IPS DF 6.9 (cell line): ENCODE data around the gene GDF9.

Experiments used
- DNase-seq: peaks from one replicate; pipeline ENCODE4 v3.0.0-alpha.2; 2013; ENCODE audit warnings: low read depth, low spot score
- H3K27ac ChIP-seq: one replicate; pipeline ENCODE4 v1.5.1; 2013; ENCODE audit warnings: low read length, control low read depth
- H3K27me3 ChIP-seq: 2 replicates; pipeline ENCODE4 v1.6.1; 2013; ENCODE audit warnings: mild to moderate bottlenecking, low read length; ENCODE audit not compliant: control insufficient read depth, insufficient read depth
- H3K36me3 ChIP-seq: 2 replicates; pipeline ENCODE4 v1.6.1; 2013; ENCODE audit warnings: low read length; ENCODE audit not compliant: control insufficient read depth, insufficient read depth
- H3K4me1 ChIP-seq: 2 replicates; pipeline ENCODE4 v1.6.1; 2013; ENCODE audit warnings: low read length; ENCODE audit not compliant: control insufficient read depth, insufficient read depth
- H3K4me3 ChIP-seq: 2 replicates; pipeline ENCODE4 v1.5.1; 2013; ENCODE audit warnings: mild to moderate bottlenecking, low read length
- H3K9me3 ChIP-seq: 2 replicates; pipeline ENCODE4 v1.6.1; 2013; ENCODE audit warnings: low read length, inconsistent platforms; ENCODE audit not compliant: control insufficient read depth, insufficient read depth
- WGBS: extraction: QIAGEN DNeasy Blood & Tissue Kit; methylation state at CpG from one replicate; pipeline ENCODE4 v1.1.7; 2013; ENCODE audit warnings: mixed read lengths, missing lambda C conversion rate; ENCODE audit not compliant: insufficient read length, insufficient coverage; 5-methylcytosine and 5-hydroxymethylcytosine counted together

The GDF9 gene

DNA sequence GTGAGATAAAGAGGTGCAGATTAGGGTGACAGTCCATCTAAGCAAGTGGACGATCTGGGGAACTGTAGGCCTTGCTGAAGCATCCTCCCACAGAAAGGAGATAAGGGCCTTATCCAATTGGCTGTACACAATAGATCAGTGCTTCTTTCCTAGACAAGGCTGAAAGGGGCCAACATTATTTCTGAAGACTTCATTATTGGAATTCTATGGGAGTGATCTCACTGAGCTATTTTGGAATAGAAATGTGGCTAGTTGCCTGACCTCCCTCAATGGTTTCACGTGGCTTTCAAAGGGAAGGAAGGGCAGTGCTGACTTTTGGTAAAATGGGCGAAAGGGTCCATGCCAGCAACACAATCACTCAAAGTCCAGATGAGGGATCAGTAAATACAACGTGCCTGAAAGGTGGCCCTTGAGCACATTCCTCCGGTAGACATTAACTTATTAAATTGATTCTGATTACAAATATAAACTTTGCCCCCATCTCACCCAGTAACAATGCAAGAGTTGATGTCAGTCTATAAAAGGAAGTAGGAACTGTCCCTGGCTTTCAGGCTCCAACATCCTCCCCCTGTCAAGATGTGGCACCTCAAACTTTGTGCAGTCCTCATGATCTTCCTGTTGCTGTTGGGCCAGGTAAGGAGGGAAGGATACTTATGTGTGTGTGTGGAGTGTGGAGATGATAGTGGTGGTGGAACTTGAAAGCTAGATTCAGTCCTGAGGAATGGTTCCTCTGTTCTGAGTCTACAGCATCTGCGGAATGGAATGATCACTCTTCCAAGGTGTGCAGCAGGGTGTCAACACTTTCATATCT lies 7.1 kb upstream of the GDF9 start, which contains the start of gene LEAP2:
LEAP2 (plus strand) TSS at position 550 of the 811 bp plus-strand sequence; CDS start at position 577, 27 bp downstream.
- Histone ChIP-seq H3K27ac (no peak within 1 kb of the TSS), H3K36me3 (peaks cover 5% of the 10 kb centered on the region; the same call in 1 of the 2 replicates), H3K27me3 (no peaks in the 10 kb centered on the region), H3K4me1 (no peaks in the 10 kb centered on the region), H3K4me3 (no peak within 1 kb of the TSS), H3K9me3 (no peaks in the 10 kb centered on the region)
- no peak for DNase-seq
- WGBS, result no CpG with 5 or more reads among the region's 6 CpGs

GRCh38 chr5:132872788-132873118 lies 6.5 kb upstream of the GDF9 start:
- Histone ChIP-seq H3K27ac (no peak overlapping the region), H3K9me3 (no peaks in the 10 kb centered on the region), H3K27me3 (no peaks in the 10 kb centered on the region), H3K4me1 (no peaks in the 10 kb centered on the region), H3K4me3 (no peak overlapping the region), H3K36me3 (peaks cover 5% of the 10 kb centered on the region; the same call in 1 of the 2 replicates)
- no peak for DNase-seq
- WGBS, result no CpG with 5 or more reads among the region's 1 CpG

GRCh38 chr5:132871459-132872284 lies 5.4 kb upstream of the GDF9 start:
- WGBS, result no CpG with 5 or more reads among the region's 5 CpGs
- peaks cover 5% of the 10 kb centered on the region; the same call in 1 of the 2 replicates for H3K36me3 ChIP-seq
- no peaks in the 10 kb centered on the region for H3K9me3 ChIP-seq
- no peak overlapping the region for H3K27ac ChIP-seq
- H3K4me1 ChIP-seq, result no peaks in the 10 kb centered on the region
- no peaks in the 10 kb centered on the region for H3K27me3 ChIP-seq
- no peak for DNase-seq
- no peak overlapping the region for H3K4me3 ChIP-seq

DNA sequence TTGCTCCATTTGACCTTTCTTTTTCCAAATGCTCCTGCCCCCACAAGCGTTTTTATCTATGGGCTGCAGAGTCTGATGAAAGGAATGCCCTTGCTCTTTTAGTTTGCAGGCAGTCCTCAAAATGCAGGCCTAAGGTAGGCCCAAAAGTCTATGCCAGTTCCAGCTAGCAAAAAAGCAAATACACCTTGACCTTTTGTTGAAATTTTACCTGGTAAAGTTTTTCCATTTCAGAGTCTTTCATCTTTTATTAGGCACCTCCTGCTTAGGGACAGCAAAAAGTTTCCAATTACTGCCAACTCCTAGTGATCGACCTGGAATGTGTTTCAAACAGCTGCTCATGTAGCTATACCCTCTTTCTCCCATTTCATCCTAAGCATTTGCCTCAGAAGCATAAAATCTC lies 4.5 kb upstream of the GDF9 start:
- no peak overlapping the region for H3K27ac ChIP-seq
- H3K4me1 ChIP-seq, result no peaks in the 10 kb centered on the region
- H3K27me3 ChIP-seq, result no peaks in the 10 kb centered on the region
- H3K9me3 ChIP-seq, result no peaks in the 10 kb centered on the region
- peaks cover 5% of the 10 kb centered on the region; the same call in 1 of the 2 replicates for H3K36me3 ChIP-seq
- DNase-seq, result no peak
- no peak overlapping the region for H3K4me3 ChIP-seq
- no CpG with 5 or more reads among the region's 2 CpGs for WGBS

- H3K4me3 ChIP-seq, result no peak overlapping the region
- DNase-seq, result no peak
- no peak overlapping the region for H3K27ac ChIP-seq
- WGBS, result no CpG with 5 or more reads among the region's 4 CpGs
- peaks cover 4% of the 10 kb centered on the region; the same call in 1 of the 2 replicates for H3K4me1 ChIP-seq
- no peaks in the 10 kb centered on the region for H3K9me3 ChIP-seq
- H3K36me3 ChIP-seq, result peaks cover 5% of the 10 kb centered on the region; the same call in 1 of the 2 replicates
- H3K27me3 ChIP-seq, result no peaks in the 10 kb centered on the region
Measured at GRCh38 chr5:132868754-132869153, 2.5 kb upstream of the GDF9 start.

DNA sequence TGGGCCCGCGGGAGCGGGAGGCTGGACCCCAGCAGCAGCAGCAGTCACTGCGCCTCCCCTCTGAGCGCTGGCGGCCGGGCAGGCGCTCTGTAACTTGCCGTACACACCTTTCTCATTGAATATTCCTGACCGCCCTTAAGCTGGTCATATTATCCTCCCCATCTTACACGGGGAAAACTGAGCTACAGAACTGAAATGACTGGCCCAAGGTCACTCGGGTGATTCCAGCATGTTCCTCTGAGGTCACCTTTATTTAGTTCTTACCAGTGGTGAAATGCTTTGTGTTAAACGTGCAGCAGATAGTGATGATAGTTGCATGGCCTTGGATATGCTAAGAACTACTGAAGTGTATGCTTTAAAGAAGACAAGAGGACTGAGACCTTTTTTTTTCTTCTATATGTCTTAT lies 780 bp upstream of the GDF9 start:
- H3K9me3 ChIP-seq, result no peaks in the 10 kb centered on the region
- DNase-seq, result no peak
- H3K27me3 ChIP-seq, result no peaks in the 10 kb centered on the region
- no peak overlapping the region for H3K27ac ChIP-seq
- peaks cover 4% of the 10 kb centered on the region; the same call in 1 of the 2 replicates for H3K4me1 ChIP-seq
- no CpG with 5 or more reads among the region's 13 CpGs for WGBS
- H3K36me3 ChIP-seq, result peaks cover 2% of the 10 kb centered on the region; the same call in 1 of the 2 replicates
- H3K4me3 ChIP-seq, result peak overlapping the region; percentile 59

DNA sequence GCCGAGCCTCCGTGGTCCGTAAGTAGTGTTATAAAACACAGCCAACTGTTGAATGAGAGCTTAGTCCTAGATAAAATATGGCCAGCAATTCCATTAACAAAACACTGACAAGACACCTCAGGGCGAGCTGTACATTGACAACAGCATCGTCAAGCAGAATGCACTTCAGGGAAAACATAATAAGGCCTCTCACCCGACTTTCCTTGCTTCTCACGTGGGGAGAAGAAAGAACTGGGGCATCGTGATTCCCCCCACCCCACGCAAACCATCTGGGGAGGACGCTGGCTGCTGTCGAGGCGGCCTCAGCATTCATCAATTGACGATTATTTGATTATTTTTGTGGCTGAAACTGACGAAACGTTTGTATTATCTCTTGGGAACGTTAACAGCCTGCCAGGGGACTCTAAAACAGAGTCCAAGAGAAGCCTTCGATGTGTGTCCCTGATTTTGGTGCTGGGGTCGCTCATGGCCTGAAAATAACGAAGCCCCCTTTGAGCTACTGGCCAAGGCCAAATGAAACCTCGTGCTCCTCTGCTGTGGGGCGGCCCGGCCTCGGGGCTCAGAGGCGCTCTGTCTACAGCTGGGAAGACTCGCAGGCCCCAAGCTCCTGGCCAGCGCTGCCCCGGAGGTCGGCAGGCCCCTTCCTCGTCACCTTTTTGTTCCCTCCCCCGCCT lies 464 bp downstream of the GDF9 start:
- H3K9me3 ChIP-seq, result no peaks in the 10 kb centered on the region
- peak overlapping the region; percentile 0; the same call in 1 of the 2 replicates for H3K4me3 ChIP-seq
- H3K36me3 ChIP-seq, result peaks cover 2% of the 10 kb centered on the region; the same call in 1 of the 2 replicates
- no CpG with 5 or more reads among the region's 30 CpGs for WGBS
- no peaks in the 10 kb centered on the region for H3K27me3 ChIP-seq
- DNase-seq, result no peak
- peaks cover 4% of the 10 kb centered on the region; the same call in 1 of the 2 replicates for H3K4me1 ChIP-seq
- H3K27ac ChIP-seq, result no peak overlapping the region

DNA sequence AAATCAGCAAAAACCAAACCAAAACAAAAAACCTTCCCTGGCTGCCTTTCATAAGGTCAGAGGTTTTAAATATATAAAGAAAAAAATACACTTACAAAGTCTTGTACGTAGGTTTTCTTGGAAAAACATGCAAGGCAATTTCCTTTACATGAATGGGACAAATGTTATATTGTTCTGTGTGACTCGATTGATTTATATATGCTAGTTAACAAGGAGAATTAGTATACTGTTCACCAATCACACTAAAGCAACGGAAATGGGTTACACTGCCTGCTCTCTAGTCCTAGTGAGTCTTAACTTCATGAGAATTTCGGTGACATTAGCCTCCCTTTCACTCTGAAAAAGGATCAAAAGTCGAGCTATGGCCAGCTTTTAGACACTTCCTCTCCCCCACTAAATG lies 5.5 kb downstream of the GDF9 start:
- H3K4me3 ChIP-seq, result no peak overlapping the region
- peaks cover 4% of the 10 kb centered on the region; the same call in 1 of the 2 replicates for H3K4me1 ChIP-seq
- no peaks in the 10 kb centered on the region for H3K9me3 ChIP-seq
- no CpG with 5 or more reads among the region's 5 CpGs for WGBS
- H3K27me3 ChIP-seq, result no peaks in the 10 kb centered on the region
- no peak overlapping the region for H3K27ac ChIP-seq
- H3K36me3 ChIP-seq, result no peaks in the 10 kb centered on the region
- DNase-seq, result no peak

DNA sequence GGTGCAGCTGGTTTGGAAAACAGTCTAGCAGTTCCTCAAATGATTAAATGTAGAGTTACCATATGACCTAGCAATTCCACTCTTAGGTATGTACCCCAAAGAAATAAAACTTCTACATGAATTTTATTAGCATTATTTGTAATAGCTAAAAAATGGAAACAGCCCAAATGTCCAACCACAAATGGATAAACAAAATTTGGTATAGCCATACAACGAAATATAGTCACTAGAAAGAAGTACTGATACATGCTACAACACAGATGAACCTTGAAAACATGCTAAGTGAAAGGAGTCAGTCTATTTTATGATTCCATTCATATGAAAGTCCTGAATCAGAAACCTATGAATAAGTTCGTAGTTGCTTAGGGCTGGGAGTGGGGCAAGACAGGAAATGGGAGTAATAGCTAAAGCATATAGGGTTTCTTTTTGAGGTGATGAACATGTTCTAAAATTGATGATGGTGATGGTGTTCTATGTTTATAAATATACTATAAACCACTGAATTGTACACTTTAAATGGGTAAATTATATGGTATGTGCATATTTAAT lies 6.3 kb downstream of the GDF9 start:
- no peaks in the 10 kb centered on the region for H3K36me3 ChIP-seq
- H3K4me3 ChIP-seq, result no peak overlapping the region
- H3K27me3 ChIP-seq, result no peaks in the 10 kb centered on the region
- no peaks in the 10 kb centered on the region for H3K9me3 ChIP-seq
- no peak for DNase-seq
- no peaks in the 10 kb centered on the region for H3K4me1 ChIP-seq
- no peak overlapping the region for H3K27ac ChIP-seq
- no CpG with 5 or more reads among the region's 2 CpGs for WGBS

- no peak overlapping the region for H3K4me3 ChIP-seq
- H3K27me3 ChIP-seq, result no peaks in the 10 kb centered on the region
- WGBS, result no CpG with 5 or more reads among the region's 3 CpGs
- no peak overlapping the region for H3K27ac ChIP-seq
- H3K9me3 ChIP-seq, result no peaks in the 10 kb centered on the region
- H3K4me1 ChIP-seq, result no peaks in the 10 kb centered on the region
- H3K36me3 ChIP-seq, result no peaks in the 10 kb centered on the region
- DNase-seq, result no peak
Measured at GRCh38 chr5:132856011-132856410, 10.3 kb downstream of the GDF9 start.
